A172 (cell line): ENCODE data around the gene NFE2L2. TPM values are rescaled to one million over a fixed set of nuclear protein-coding genes. Genes with fewer than 3 reads are reported as not detected.
"Not testable (repeated sequence)": the region's sequence is repeated elsewhere in the genome, so short reads cannot be mapped to it uniquely, and the experiment has no call there.

Source experiments
- DNase-seq: peaks from one replicate; pipeline ENCODE4 v3.0.0-alpha.2; 2015; ENCODE audit warnings: low spot score
- total RNA-seq: library from RNA; depleted of rRNA; stranded (reverse); fragments of >200 nt; shearing (Covaris generic); gene quantifications from 2 replicates; pipeline ENCODE4 v1.2.3, GENCODE V29; 2014; rRNA removed

The NFE2L2 gene
- total RNA-seq, 1 experiment from 2014 or later, result 47.1 TPM

- no peak for DNase-seq
Measured at GRCh38 chr2:177195194-177195593, 69.3 kb downstream of the NFE2L2 start.

DNA sequence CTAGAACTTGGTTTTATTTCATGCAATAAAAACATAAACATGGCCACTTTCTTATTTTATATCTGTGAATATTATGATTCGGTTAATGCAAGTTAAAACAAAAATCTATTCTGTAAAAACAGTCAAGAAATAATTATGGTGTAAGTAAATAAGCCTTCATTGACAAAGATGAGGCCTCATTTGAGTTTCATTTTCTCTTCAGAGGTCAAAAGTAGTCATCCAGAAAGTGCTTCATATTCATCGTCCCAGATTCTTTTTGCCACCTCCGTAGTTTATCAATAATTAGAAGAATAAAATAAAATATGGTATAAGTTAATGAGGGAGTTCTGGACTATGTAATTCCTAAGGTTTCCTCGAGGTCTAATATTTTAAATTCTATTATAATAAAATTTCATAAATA lies 71.3 kb downstream of the NFE2L2 start:
- DNase-seq, result no peak

GRCh38 chr2:177192788-177193187 lies 71.7 kb downstream of the NFE2L2 start:
- no peak for DNase-seq

DNA sequence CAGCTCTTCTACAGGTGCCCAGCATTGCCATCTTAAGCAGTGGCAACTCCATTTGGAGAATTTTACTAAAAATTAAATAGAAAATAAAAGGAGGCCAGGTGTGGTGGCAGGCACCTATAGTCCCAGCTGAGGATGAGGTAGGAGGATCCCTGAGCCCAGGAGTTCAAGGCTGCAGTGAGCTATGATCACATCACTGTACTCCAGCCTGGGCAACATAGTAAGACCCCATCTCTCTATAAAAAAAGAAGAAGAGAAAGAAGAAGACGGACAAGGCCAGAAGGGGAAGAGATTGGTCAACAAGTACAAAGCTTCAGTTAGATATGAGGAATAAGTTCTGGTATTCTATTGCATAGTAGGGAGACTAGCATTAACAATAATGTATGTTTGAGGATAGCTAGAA lies 73.6 kb downstream of the NFE2L2 start:
- no peak for DNase-seq

GRCh38 chr2:177188482-177189469 lies 75.8 kb downstream of the NFE2L2 start:
- DNase-seq, result no peak

GRCh38 chr2:177187631-177188312 lies 76.8 kb downstream of the NFE2L2 start:
- no peak for DNase-seq

DNA sequence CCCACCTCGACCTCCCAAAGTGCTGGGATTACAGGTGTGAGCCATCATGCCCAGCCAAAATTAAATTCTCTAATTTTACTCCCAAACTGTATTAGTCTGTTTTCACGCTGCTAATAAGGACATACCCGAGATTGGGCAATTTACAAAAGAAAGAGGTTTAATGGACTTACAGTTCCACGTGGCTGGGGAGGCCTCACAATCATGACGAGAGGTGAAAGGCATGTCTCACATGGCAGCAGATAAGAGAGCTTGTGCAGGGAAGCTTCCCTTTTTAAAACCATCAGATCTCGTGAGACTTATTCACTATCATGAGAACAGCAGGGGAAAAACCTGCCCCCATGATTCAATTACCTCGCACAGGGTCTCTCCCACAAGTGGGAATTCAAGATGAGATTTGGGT lies 78.5 kb downstream of the NFE2L2 start:
- DNase-seq, result not testable (repeated sequence)

DNA sequence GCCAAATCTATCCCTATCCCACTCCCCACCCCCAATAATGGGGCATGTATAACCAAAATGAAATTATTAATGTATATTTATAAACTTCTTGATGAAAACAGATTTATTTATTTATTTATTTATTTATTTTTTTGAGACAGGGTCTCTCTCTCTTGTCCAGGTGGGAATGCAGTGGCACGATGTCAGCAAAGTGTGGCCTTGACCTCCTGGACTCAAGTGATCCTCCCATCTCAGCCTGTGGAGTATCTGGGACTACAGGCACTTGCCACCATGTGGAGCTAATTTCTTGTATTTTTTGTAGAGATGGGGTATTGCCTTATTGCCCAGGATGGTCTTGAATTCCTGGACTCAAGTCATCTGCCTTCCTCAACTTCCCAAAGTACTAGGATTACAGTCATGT lies 79.9 kb downstream of the NFE2L2 start:
- DNase-seq, result no peak

DNA sequence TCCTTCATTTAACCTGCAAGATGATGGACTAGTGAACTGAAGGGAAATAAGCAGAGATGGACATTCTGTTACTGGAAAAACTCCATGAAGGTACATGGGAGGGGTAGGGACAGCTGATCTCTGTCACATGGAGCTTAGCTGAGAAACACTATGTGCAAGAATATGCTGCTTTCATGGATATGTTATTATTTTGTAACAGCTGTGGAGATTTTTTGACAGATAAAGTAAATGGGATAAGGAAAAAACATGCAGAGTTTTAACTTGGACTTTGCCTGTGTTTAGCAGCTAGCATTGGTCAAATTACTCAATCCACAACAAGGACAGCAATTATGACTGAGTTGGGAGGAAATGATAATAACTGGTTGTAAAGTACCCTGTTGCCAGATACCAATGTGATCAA lies 80.7 kb downstream of the NFE2L2 start:
- no peak for DNase-seq

Other genes starting within 250 kb of the NFE2L2 start
- 37.8 and 41.3 TPM in 2 replicates for gene HNRNPA3, start 51.9 kb downstream of the NFE2L2 start, total RNA-seq
- 58.7 and 67.6 TPM in 2 replicates for gene AGPS, start 128.0 kb upstream of the NFE2L2 start, total RNA-seq